Neural crest cell (in vitro differentiated cells): ENCODE results near the gene ADGRV1. TPM values are rescaled to one million over a fixed set of nuclear protein-coding genes. Genes with fewer than 3 reads are reported as not detected.
"Not testable (repeated sequence)": the region's sequence is repeated elsewhere in the genome, so short reads cannot be mapped to it uniquely, and the experiment has no call there.

Experiments
- DNase-seq: peaks from one replicate; pipeline ENCODE4 v3.0.0; 2021; ENCODE audit warnings: low read depth, mixed read lengths, low spot score
- H3K27ac Mint-ChIP-seq: one replicate; pipeline ENCODE4 v1.8.0; 2021; ENCODE audit warnings: mild to moderate bottlenecking, mixed read lengths; ENCODE audit not compliant: unreplicated experiment
- H3K27me3 Mint-ChIP-seq: 2 replicates; pipeline ENCODE4 v1.8.0; 2021; ENCODE audit warnings: low read depth, mild to moderate bottlenecking, mixed read lengths
- H3K36me3 Mint-ChIP-seq: 2 replicates; pipeline ENCODE4 v1.8.0; 2021; ENCODE audit warnings: low read depth, mild to moderate bottlenecking, mixed read lengths
- H3K4me1 Mint-ChIP-seq: 2 replicates; pipeline ENCODE4 v1.8.0; 2021; ENCODE audit warnings: mixed read lengths
- H3K4me3 Mint-ChIP-seq: one replicate; pipeline ENCODE4 v1.8.0; 2021; ENCODE audit warnings: mild to moderate bottlenecking, mixed read lengths
- H3K9me3 Mint-ChIP-seq: 2 replicates; pipeline ENCODE4 v1.8.0; 2021; ENCODE audit warnings: mixed read lengths
- total RNA-seq: library from RNA; stranded (reverse); gene quantifications from 2 replicates; pipeline ENCODE4 v1.2.1, GENCODE V29; 2021
- TF ChIP-seq, protein P1 (sequence below): fragments of 200-600 bp; sonication (generic); conservative IDR thresholded peaks from 2 replicates; pipeline ENCODE4 v1.5.0; 2021; ENCODE audit warnings: antibody characterized with exemption, mild to moderate bottlenecking

The ADGRV1 gene
- total RNA-seq, 1 donor from 2014 or later: 43.4 TPM

DNA sequence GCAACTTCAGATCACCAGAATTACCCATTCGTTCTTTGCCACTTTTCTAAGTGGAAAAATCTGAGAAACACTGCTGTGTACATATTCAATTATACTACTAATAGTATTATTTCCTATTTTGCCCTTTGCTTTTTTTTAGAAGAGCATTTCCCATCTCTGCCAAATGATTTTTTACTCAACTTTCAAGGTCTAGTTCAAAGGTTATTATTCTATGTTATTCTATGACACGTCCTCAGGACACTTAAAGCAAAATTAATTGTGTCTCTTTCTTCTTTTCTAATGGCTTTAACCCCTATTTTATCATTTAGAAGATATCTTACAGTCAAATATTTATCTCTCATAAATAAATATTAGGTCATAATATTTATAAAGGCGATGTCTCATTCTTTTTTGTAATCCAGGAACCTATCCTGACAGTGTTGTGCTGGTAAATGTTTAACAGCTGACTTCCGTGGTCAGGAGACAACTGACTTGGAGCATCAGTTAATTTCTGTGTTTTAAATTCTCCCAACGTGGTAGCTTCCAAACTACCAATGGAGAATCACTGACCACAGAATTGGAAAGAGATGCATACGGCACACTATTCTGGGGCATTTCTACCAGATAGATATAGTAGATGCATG, 449.3 kb downstream of the ADGRV1 start:
- Mint-ChIP-seq H3K27ac (no peak overlapping the region), H3K4me1 (peaks cover 7% of the 10 kb centered on the region), H3K4me3 (no peak overlapping the region), H3K36me3 (peaks cover under 1% of the 10 kb centered on the region), H3K27me3 (no peaks in the 10 kb centered on the region), H3K9me3 (peaks cover 1% of the 10 kb centered on the region)
- TF ChIP-seq, protein P1, sequence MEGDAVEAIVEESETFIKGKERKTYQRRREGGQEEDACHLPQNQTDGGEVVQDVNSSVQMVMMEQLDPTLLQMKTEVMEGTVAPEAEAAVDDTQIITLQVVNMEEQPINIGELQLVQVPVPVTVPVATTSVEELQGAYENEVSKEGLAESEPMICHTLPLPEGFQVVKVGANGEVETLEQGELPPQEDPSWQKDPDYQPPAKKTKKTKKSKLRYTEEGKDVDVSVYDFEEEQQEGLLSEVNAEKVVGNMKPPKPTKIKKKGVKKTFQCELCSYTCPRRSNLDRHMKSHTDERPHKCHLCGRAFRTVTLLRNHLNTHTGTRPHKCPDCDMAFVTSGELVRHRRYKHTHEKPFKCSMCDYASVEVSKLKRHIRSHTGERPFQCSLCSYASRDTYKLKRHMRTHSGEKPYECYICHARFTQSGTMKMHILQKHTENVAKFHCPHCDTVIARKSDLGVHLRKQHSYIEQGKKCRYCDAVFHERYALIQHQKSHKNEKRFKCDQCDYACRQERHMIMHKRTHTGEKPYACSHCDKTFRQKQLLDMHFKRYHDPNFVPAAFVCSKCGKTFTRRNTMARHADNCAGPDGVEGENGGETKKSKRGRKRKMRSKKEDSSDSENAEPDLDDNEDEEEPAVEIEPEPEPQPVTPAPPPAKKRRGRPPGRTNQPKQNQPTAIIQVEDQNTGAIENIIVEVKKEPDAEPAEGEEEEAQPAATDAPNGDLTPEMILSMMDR: no peak
- DNase-seq: no peak

- H3K9me3 Mint-ChIP-seq: peaks cover 4% of the 10 kb centered on the region
- DNase-seq: no peak
- no peaks in the 10 kb centered on the region for H3K27me3 Mint-ChIP-seq
- H3K27ac Mint-ChIP-seq: no peak overlapping the region
- H3K4me1 Mint-ChIP-seq: peaks cover 7% of the 10 kb centered on the region
- no peak overlapping the region for H3K4me3 Mint-ChIP-seq
- TF ChIP-seq, protein P1: no peak
- peaks cover 14% of the 10 kb centered on the region for H3K36me3 Mint-ChIP-seq
Measured at GRCh38 chr5:91010090-91010489, 451.5 kb downstream of the ADGRV1 start.

DNA sequence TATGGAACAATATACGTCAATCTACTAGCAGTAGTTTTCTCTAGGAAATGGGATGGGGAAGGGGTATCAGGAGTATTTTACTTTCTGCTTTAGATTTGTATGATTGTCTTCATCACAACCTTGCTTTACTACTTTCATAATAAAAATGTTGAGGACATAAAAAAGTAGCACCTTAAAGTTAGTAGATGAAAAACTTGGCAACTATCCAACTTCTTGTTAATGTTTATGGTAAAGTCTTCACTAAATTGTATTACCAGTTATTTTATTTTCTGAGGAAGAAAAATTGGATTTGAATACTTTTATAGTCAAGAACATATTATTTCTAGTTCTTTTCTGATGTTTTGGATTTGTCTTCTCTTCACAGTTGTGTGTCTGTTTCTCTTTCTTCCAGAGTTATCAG, 452.4 kb downstream of the ADGRV1 start:
- Mint-ChIP-seq H3K36me3 (peaks cover 20% of the 10 kb centered on the region), H3K9me3 (peaks cover 9% of the 10 kb centered on the region), H3K27me3 (no peaks in the 10 kb centered on the region), H3K4me3 (no peak overlapping the region), H3K27ac (no peak overlapping the region), H3K4me1 (peaks cover 7% of the 10 kb centered on the region)
- TF ChIP-seq, protein P1: no peak
- no peak for DNase-seq

DNA sequence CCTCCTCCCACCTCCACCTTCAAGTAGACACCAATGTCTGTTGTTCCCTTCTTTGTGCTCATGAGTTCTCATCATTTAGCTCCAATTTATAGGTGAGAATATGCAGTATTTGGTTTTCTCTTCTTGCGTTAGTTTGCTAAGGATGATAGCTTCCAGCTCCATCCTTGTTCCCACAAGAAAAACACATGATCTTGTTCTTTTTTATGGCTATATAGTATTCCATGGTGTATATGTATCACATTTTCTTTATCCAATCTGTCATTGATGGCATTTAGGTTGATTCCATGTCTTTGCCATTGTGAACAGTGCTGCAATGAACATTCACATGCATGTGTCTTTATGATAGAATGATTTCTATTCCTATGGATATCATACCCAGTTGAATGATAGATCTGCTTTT, 454.3 kb downstream of the ADGRV1 start:
- H3K36me3 Mint-ChIP-seq: peaks cover 22% of the 10 kb centered on the region
- not testable (repeated sequence) for H3K27ac Mint-ChIP-seq, H3K9me3 Mint-ChIP-seq, DNase-seq, H3K27me3 Mint-ChIP-seq, H3K4me1 Mint-ChIP-seq, H3K4me3 Mint-ChIP-seq

DNA sequence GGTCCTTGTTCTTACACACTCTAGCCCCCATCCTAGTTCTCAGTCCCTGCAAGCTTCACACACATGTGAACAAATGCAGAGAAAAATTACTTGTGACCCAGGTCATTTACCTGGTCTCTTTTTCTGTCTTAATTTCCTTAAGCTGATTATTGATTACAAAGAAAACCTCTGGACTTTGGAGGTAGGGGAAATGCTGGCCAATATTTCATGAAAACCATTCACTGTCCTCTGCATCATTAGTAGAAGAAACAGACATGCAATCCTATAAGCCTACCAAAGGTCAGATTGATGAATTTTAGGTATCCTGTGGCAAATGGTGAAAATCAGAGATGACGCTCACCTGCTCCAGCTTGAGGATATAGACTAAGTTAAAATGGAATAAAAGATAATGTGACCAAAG, 457.7 kb downstream of the ADGRV1 start:
- H3K4me1 Mint-ChIP-seq: no peaks in the 10 kb centered on the region
- peaks cover 22% of the 10 kb centered on the region for H3K36me3 Mint-ChIP-seq
- H3K9me3 Mint-ChIP-seq: peaks cover 9% of the 10 kb centered on the region
- TF ChIP-seq, protein P1: no peak
- H3K27ac Mint-ChIP-seq: no peak overlapping the region
- H3K27me3 Mint-ChIP-seq: no peaks in the 10 kb centered on the region
- no peak for DNase-seq
- H3K4me3 Mint-ChIP-seq: no peak overlapping the region

- TF ChIP-seq, protein P1: no peak
Measured at GRCh38 chr5:91016954-91017700, 458.5 kb downstream of the ADGRV1 start.

More at GRCh38 chr5:91016954-91017700, 458.5 kb downstream of the ADGRV1 start:
- Mint-ChIP-seq H3K9me3 (peaks cover 9% of the 10 kb centered on the region), H3K36me3 (peaks cover 22% of the 10 kb centered on the region), H3K4me1 (no peaks in the 10 kb centered on the region), H3K27ac (no peak overlapping the region), H3K4me3 (no peak overlapping the region), H3K27me3 (no peaks in the 10 kb centered on the region)
- no peak for DNase-seq
